ENCODE data around the gene DOK4. TPM values are rescaled to one million over a fixed set of nuclear protein-coding genes. Genes with fewer than 3 reads are reported as not detected.

DOK4 gene
- total RNA-seq, 1 experiment from 2014 or later, result 122 TPM

- Mint-ChIP-seq H3K4me3 (ENCODE audit: unreplicated experiment) (no peak overlapping the region), H3K27ac (ENCODE audit: unreplicated experiment) (no peak overlapping the region), H3K27me3 (ENCODE audit: insufficient read depth, unreplicated experiment) (no peaks in the 10 kb centered on the region), H3K4me1 (ENCODE audit: low read depth, unreplicated experiment) (peaks cover 8% of the 10 kb centered on the region), H3K9me3 (ENCODE audit: unreplicated experiment) (no peaks in the 10 kb centered on the region), H3K36me3 (ENCODE audit: insufficient read depth, unreplicated experiment) (peaks cover 35% of the 10 kb centered on the region)
- ChIA-PET CTCF (interaction anchor here (0.7 to 1.1 kb wide), 3 partner anchors 9 to 126 kb away, joined by 3 read pairs; no protein-coding TSS in a partner anchor), POLR2A (no interaction called here)
- Histone ChIP-seq H3K36me3 (ENCODE audit: control insufficient read depth, insufficient read depth, low read length) (peaks cover 5% of the 10 kb centered on the region; the same call in 1 of the 2 replicates), H3K9me3 (no peaks in the 10 kb centered on the region), H3K4me3 (ENCODE audit: low read depth, low read length) (no peak overlapping the region), H3K4me1 (no peaks in the 10 kb centered on the region), H3K27me3 (replicated peaks; ENCODE audit: control insufficient read depth, insufficient read depth, low read length) (no peaks in the 10 kb centered on the region)
- BruUV-seq (replicated peaks), result no TSS peak
- TF ChIP-seq CTCF (IDR thresholded peaks at IDR 0.05; ENCODE audit: insufficient read depth in 1 of 2, low read depth in 1 of 2, low read length in 1 of 2, severe bottlenecking in 1 of 2, unreplicated experiment in 1 of 2), result no peak
- intact Hi-C loops (cut with micrococcal nuclease; ENCODE audit: unreplicated experiment), result no loop called here
- DNase-seq, result peak in 1 of 2 experiments; percentile 23
These were observed 59.9 kb downstream of the DOK4 start for GRCh38 chr16:57426356-57426755.

- no peaks in the 10 kb centered on the region for H3K27me3 Mint-ChIP-seq (ENCODE audit: insufficient read depth, unreplicated experiment)
- no peak for TF ChIP-seq CTCF (IDR thresholded peaks at IDR 0.05; ENCODE audit: insufficient read depth in 1 of 2, low read depth in 1 of 2, low read length in 1 of 2, severe bottlenecking in 1 of 2, unreplicated experiment in 1 of 2)
- H3K27ac Mint-ChIP-seq (ENCODE audit: unreplicated experiment), result no peak overlapping the region
- intact Hi-C loops (cut with micrococcal nuclease; ENCODE audit: unreplicated experiment), result no loop called here
- peaks cover 17% of the 10 kb centered on the region for H3K36me3 Mint-ChIP-seq (ENCODE audit: insufficient read depth, unreplicated experiment)
- no peaks in the 10 kb centered on the region for H3K4me1 ChIP-seq
- 0 out of 2 replicates have a peak, but pooled peaks cover 3% of the 10 kb centered on the region for H3K36me3 ChIP-seq (ENCODE audit: control insufficient read depth, insufficient read depth, low read length)
- POLR2A ChIA-PET, result no interaction called here
- no peaks in the 10 kb centered on the region for H3K9me3 Mint-ChIP-seq (ENCODE audit: unreplicated experiment)
- H3K27me3 ChIP-seq (replicated peaks; ENCODE audit: control insufficient read depth, insufficient read depth, low read length), result no peaks in the 10 kb centered on the region
- CTCF ChIA-PET, result interaction anchor here (0.7 to 1.2 kb wide), 3 partner anchors 16 to 124 kb away, joined by 4 to 5 read pairs (median 4); partner anchors contain the start of genes CIAPIN1 and COQ9
- no peak overlapping the region for H3K4me3 Mint-ChIP-seq (ENCODE audit: unreplicated experiment)
- H3K4me1 Mint-ChIP-seq (ENCODE audit: low read depth, unreplicated experiment), result peaks cover 9% of the 10 kb centered on the region
- BruUV-seq (replicated peaks), result no TSS peak
- H3K4me3 ChIP-seq (ENCODE audit: low read depth, low read length), result no peak overlapping the region
- DNase-seq, result peak in 1 of 2 experiments; percentile 12
- no peaks in the 10 kb centered on the region for H3K9me3 ChIP-seq
These were observed 61.7 kb downstream of the DOK4 start for GRCh38 chr16:57424583-57424982.

- Histone ChIP-seq H3K4me1 (peaks cover 8% of the 10 kb centered on the region), H3K36me3 (ENCODE audit: control insufficient read depth, insufficient read depth, low read length) (0 out of 2 replicates have a peak, but pooled peaks cover 2% of the 10 kb centered on the region), H3K4me3 (ENCODE audit: low read depth, low read length) (no peak overlapping the region), H3K9me3 (no peaks in the 10 kb centered on the region), H3K27me3 (replicated peaks; ENCODE audit: control insufficient read depth, insufficient read depth, low read length) (no peaks in the 10 kb centered on the region)
- TF ChIP-seq CTCF (IDR thresholded peaks at IDR 0.05; ENCODE audit: insufficient read depth in 1 of 2, low read depth in 1 of 2, low read length in 1 of 2, severe bottlenecking in 1 of 2, unreplicated experiment in 1 of 2), result no peak
- Mint-ChIP-seq H3K9me3 (ENCODE audit: unreplicated experiment) (no peaks in the 10 kb centered on the region), H3K36me3 (ENCODE audit: insufficient read depth, unreplicated experiment) (peaks cover 6% of the 10 kb centered on the region), H3K27me3 (ENCODE audit: insufficient read depth, unreplicated experiment) (no peaks in the 10 kb centered on the region), H3K4me3 (ENCODE audit: unreplicated experiment) (no peak overlapping the region), H3K27ac (ENCODE audit: unreplicated experiment) (no peak overlapping the region), H3K4me1 (ENCODE audit: low read depth, unreplicated experiment) (peaks cover 24% of the 10 kb centered on the region)
- no TSS peak for BruUV-seq (replicated peaks)
- intact Hi-C loops (cut with micrococcal nuclease; ENCODE audit: unreplicated experiment), result no loop called here
- ChIA-PET CTCF (interaction anchor here (1.3 kb wide), 2 partner anchors 17 to 123 kb away, joined by 4 to 15 read pairs; no protein-coding TSS in a partner anchor), POLR2A (interaction anchor here (0.5 to 0.6 kb wide), 2 partner anchors 94 to 141 kb away, joined by 3 read pairs; no protein-coding TSS in a partner anchor)
- DNase-seq, result no peak
These were observed 63.1 kb downstream of the DOK4 start for GRCh38 chr16:57423152-57423551.
